SK-N-SH (cell line): ENCODE data around the gene CCN5.

Source experiments
- EP300 ChIP-seq, 2 experiments: IDR thresholded peaks; 2 replicates each; pipeline versions ENCODE4 v1.4.0 to v1.6.1; 2012; ENCODE audit warnings: borderline replicate concordance in 1 of 2, low read depth in 1 of 2, low read length in 1 of 2
- NRF1 ChIP-seq: IDR thresholded peaks from 2 replicates; pipeline ENCODE4 v1.6.1; 2012; ENCODE audit warnings: low read depth, mild to moderate bottlenecking, low read length
- POLR2AphosphoS5 ChIP-seq: IDR thresholded peaks from 2 replicates; pipeline ENCODE4 v1.6.1; 2012; ENCODE audit warnings: low read depth, low read length
- RAD21 ChIP-seq: IDR thresholded peaks from 2 replicates; pipeline ENCODE4 v1.6.1; 2012; ENCODE audit warnings: mild to moderate bottlenecking, low read length
- SMC3 ChIP-seq: IDR thresholded peaks from 2 replicates; pipeline ENCODE4 v1.6.1; 2012; ENCODE audit warnings: low read depth, low read length, improper control_type of control experiment
- USF1 ChIP-seq: IDR thresholded peaks from 2 replicates; pipeline ENCODE4 v1.4.0; 2012; ENCODE audit warnings: low read depth, borderline replicate concordance
- TF ChIP-seq, protein P1 (sequence below): fragments of 200-600 bp; sonication (generic); IDR thresholded peaks from 2 replicates; pipeline ENCODE4 v1.6.1; 2017; ENCODE audit warnings: antibody characterized with exemption, mild to moderate bottlenecking, moderate library complexity
- TF ChIP-seq, protein P2 (sequence below): IDR thresholded peaks from 2 replicates; pipeline ENCODE4 v1.4.0; 2012; ENCODE audit warnings: low read depth, borderline replicate concordance
- TF ChIP-seq, protein P3 (sequence below): IDR thresholded peaks from 2 replicates; pipeline ENCODE4 v1.4.0; 2012; ENCODE audit warnings: low read depth

DNA sequence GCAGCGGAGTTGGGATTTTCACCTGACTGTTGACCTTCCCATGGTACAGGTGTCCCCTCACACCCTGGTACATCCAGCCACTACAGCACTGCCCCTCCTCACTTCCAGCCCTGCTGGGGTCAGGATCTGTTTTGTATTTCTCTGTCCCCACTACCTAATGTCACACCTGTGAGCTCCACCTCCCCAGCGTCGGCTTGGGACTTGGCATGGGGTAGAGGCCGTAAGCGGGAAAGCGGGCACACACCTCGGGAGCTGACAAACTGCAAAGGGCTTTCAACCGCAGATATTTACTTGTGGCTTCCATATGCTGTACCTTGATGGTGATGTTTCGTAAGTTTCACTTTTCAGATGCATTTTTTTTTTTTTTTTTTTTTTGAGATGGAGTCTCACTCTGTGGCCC, 5.4 kb upstream of the CCN5 start:
- TF ChIP-seq, protein P1, sequence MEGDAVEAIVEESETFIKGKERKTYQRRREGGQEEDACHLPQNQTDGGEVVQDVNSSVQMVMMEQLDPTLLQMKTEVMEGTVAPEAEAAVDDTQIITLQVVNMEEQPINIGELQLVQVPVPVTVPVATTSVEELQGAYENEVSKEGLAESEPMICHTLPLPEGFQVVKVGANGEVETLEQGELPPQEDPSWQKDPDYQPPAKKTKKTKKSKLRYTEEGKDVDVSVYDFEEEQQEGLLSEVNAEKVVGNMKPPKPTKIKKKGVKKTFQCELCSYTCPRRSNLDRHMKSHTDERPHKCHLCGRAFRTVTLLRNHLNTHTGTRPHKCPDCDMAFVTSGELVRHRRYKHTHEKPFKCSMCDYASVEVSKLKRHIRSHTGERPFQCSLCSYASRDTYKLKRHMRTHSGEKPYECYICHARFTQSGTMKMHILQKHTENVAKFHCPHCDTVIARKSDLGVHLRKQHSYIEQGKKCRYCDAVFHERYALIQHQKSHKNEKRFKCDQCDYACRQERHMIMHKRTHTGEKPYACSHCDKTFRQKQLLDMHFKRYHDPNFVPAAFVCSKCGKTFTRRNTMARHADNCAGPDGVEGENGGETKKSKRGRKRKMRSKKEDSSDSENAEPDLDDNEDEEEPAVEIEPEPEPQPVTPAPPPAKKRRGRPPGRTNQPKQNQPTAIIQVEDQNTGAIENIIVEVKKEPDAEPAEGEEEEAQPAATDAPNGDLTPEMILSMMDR = no peak
- TF ChIP-seq POLR2AphosphoS5 (no peak), EP300 (IDR thresholded peaks at IDR 0.05; ENCODE audit: borderline replicate concordance in 1 of 2, low read depth in 1 of 2, low read length in 1 of 2) (no peak), USF1 (no peak), RAD21 (no peak), SMC3 (no peak), NRF1 (no peak)
- TF ChIP-seq, protein P2, sequence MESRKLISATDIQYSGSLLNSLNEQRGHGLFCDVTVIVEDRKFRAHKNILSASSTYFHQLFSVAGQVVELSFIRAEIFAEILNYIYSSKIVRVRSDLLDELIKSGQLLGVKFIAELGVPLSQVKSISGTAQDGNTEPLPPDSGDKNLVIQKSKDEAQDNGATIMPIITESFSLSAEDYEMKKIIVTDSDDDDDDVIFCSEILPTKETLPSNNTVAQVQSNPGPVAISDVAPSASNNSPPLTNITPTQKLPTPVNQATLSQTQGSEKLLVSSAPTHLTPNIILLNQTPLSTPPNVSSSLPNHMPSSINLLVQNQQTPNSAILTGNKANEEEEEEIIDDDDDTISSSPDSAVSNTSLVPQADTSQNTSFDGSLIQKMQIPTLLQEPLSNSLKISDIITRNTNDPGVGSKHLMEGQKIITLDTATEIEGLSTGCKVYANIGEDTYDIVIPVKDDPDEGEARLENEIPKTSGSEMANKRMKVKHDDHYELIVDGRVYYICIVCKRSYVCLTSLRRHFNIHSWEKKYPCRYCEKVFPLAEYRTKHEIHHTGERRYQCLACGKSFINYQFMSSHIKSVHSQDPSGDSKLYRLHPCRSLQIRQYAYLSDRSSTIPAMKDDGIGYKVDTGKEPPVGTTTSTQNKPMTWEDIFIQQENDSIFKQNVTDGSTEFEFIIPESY = no peak
- TF ChIP-seq, protein P3, sequence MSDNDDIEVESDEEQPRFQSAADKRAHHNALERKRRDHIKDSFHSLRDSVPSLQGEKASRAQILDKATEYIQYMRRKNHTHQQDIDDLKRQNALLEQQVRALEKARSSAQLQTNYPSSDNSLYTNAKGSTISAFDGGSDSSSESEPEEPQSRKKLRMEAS = no peak
